Right ventricle myocardium superior (tissue), 1 donor: Measurements from ENCODE around the gene MCM9. TPM values are rescaled to one million over a fixed set of nuclear protein-coding genes. Genes with fewer than 3 reads are reported as not detected.

Source experiments
- ATAC-seq: fragments of 200-7000 bp; cut with Tn5 transposase; one replicate; pipeline ENCODE4 v1.9.1; 2020; ENCODE audit warnings: mild to moderate bottlenecking; ENCODE audit not compliant: poor library complexity
- DNase-seq: peaks from one replicate; pipeline ENCODE4 v3.0.0-alpha.2; 2020
- intact Hi-C: fragments of 100-400 bp; cut with DNase I; formaldehyde crosslinking; loops from one replicate; pipeline ENCODE4 v1.11.2; 2022
- total RNA-seq: library from RNA; stranded (reverse); fragmentation: NEBNext Ultra II Directional; extraction: Animal tissue kit (Norgen Biotek cat#: 25700); gene quantifications from one replicate; pipeline ENCODE4 v1.2.1, GENCODE V29; 2021
- donor health status: DM: no; HTN: yes; CAD: no; lungs with severe emphysema.

Gene MCM9
- total RNA-seq, 1 donor from 2014 or later: 4.8 TPM

- no peak for ATAC-seq
- DNase-seq: no peak
- intact Hi-C loops: no loop called here
Measured at GRCh38 chr6:118935978-118936703, 1.2 kb upstream of the MCM9 start.

GRCh38 chr6:118935331-118935668, 341 bp upstream of the MCM9 start:
- ATAC-seq (no peak), DNase-seq (no peak)
- intact Hi-C loops: no loop called here

GRCh38 chr6:118933855-118934460, 1.0 kb downstream of the MCM9 start:
- DNase-seq (no peak), ATAC-seq (no peak)
- intact Hi-C loops: no loop called here

GRCh38 chr6:118932421-118932820, 2.5 kb downstream of the MCM9 start:
- no peak for DNase-seq
- ATAC-seq: no peak
- intact Hi-C loops: no loop called here

GRCh38 chr6:118931436-118931835, 3.5 kb downstream of the MCM9 start:
- ATAC-seq (no peak), DNase-seq (no peak)
- intact Hi-C loops: no loop called here

GRCh38 chr6:118930680-118931079, 4.3 kb downstream of the MCM9 start:
- ATAC-seq (no peak), DNase-seq (no peak)
- intact Hi-C loops: no loop called here

GRCh38 chr6:118923035-118923434, 11.9 kb downstream of the MCM9 start:
- ATAC-seq: no peak
- DNase-seq: no peak
- intact Hi-C loops: no loop called here

GRCh38 chr6:118921084-118921483, 13.9 kb downstream of the MCM9 start:
- DNase-seq (no peak), ATAC-seq (no peak)
- intact Hi-C loops: no loop called here

- intact Hi-C loops: no loop called here
- DNase-seq: no peak
- ATAC-seq: no peak
Measured at GRCh38 chr6:118918329-118918725, 16.6 kb downstream of the MCM9 start.

GRCh38 chr6:118917546-118918328, 17.2 kb downstream of the MCM9 start:
- ATAC-seq: no peak

GRCh38 chr6:118914598-118914997, 20.4 kb downstream of the MCM9 start:
- DNase-seq: no peak
- ATAC-seq: no peak
- intact Hi-C loops: no loop called here

More at GRCh38 chr6:118917546-118918328, 17.2 kb downstream of the MCM9 start:
- no peak for DNase-seq
- intact Hi-C loops: no loop called here

- no peak for ATAC-seq
- intact Hi-C loops: no loop called here
- no peak for DNase-seq
Measured at GRCh38 chr6:118913161-118913560, 21.8 kb downstream of the MCM9 start.

GRCh38 chr6:118912646-118913045, 22.3 kb downstream of the MCM9 start:
- intact Hi-C loops: no loop called here
- no peak for DNase-seq
- ATAC-seq: no peak

- ATAC-seq (no peak), DNase-seq (no peak)
- intact Hi-C loops: no loop called here
Measured at GRCh38 chr6:118908441-118908840, 26.5 kb downstream of the MCM9 start.

- intact Hi-C loops: no loop called here
- no peak for DNase-seq
- ATAC-seq: no peak
Measured at GRCh38 chr6:118905851-118906250, 29.1 kb downstream of the MCM9 start.

GRCh38 chr6:118905084-118905483, 29.9 kb downstream of the MCM9 start:
- intact Hi-C loops: no loop called here
- ATAC-seq: no peak
- DNase-seq: no peak

- intact Hi-C loops: no loop called here
- ATAC-seq: no peak
- DNase-seq: no peak
Measured at GRCh38 chr6:118903691-118904090, 31.3 kb downstream of the MCM9 start.

GRCh38 chr6:118903138-118903537, 31.8 kb downstream of the MCM9 start:
- ATAC-seq (no peak), DNase-seq (no peak)
- intact Hi-C loops: no loop called here

- DNase-seq (no peak), ATAC-seq (no peak)
- intact Hi-C loops: no loop called here
Measured at GRCh38 chr6:118902726-118903125, 32.2 kb downstream of the MCM9 start.

GRCh38 chr6:118899948-118900347, 35.0 kb downstream of the MCM9 start:
- ATAC-seq (no peak), DNase-seq (no peak)
- intact Hi-C loops: no loop called here
